GM12864 (cell line): ENCODE measurements around the gene TNFAIP1.

Source experiments
- DNase-seq: peaks from one replicate; pipeline ENCODE4 v3.0.0-alpha.2; 2011; ENCODE audit warnings: low read depth
- H3K4me3 ChIP-seq: 2 replicates; pipeline ENCODE4 v1.5.1; 2011; ENCODE audit warnings: mild to moderate bottlenecking, low read depth, low read length, control low read depth
- TF ChIP-seq, protein P1 (sequence below): IDR thresholded peaks from 2 replicates; pipeline ENCODE4 v1.5.1; 2011; ENCODE audit warnings: low read depth, mild to moderate bottlenecking, moderate library complexity, low read length, control low read depth, inconsistent platforms; ENCODE audit errors: missing control alignments

The TNFAIP1 gene

DNA sequence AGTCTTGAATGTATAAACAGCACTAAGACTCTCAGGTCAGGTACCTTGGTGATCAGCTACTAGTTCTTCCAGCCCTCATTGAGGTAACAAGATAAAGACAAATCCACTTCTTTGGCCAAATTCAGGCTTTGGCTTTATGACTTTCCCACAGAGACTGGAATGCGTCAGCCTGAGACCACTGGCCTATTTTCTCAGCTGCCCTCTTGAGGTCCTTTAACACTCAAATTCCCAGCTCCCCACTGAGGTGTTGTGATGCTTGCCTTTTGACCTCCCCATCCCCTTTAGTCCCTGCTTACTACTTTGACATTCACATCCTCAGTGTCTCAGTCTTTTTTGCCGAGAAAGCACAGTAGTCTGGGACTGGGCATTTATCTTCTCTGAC lies 10.6 kb downstream of the TNFAIP1 start:
- no peak overlapping the region for H3K4me3 ChIP-seq
- TF ChIP-seq, protein P1, sequence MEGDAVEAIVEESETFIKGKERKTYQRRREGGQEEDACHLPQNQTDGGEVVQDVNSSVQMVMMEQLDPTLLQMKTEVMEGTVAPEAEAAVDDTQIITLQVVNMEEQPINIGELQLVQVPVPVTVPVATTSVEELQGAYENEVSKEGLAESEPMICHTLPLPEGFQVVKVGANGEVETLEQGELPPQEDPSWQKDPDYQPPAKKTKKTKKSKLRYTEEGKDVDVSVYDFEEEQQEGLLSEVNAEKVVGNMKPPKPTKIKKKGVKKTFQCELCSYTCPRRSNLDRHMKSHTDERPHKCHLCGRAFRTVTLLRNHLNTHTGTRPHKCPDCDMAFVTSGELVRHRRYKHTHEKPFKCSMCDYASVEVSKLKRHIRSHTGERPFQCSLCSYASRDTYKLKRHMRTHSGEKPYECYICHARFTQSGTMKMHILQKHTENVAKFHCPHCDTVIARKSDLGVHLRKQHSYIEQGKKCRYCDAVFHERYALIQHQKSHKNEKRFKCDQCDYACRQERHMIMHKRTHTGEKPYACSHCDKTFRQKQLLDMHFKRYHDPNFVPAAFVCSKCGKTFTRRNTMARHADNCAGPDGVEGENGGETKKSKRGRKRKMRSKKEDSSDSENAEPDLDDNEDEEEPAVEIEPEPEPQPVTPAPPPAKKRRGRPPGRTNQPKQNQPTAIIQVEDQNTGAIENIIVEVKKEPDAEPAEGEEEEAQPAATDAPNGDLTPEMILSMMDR: no peak

DNA sequence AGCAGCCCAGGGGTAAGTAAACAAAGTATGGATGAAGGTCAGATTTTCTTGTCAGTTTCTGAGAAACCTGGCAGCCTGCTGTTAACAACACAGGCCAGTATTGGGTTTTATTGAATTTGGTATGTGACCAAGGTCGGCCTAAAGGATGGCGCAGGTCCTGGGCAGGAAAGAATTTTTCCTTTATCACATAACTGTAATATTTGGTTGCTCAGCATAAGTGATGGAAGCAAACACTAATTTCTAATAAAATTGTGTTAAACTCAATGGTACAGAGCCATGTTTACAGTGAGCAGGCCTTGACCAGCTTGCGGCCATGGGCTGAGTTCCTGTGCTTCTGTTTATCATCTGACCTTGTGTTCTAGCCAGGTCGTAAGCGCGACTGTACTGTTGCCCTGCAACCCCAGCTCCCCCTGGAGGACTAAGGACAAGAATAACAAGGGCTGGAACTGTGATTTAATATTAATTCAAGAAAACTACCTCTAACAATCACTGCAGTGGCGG lies 11.2 kb downstream of the TNFAIP1 start:
- TF ChIP-seq, protein P1: no peak
- H3K4me3 ChIP-seq: no peak overlapping the region
- no peak for DNase-seq

More for the DNA sequence above, 10.6 kb downstream of the TNFAIP1 start:
- no peak for DNase-seq

DNA sequence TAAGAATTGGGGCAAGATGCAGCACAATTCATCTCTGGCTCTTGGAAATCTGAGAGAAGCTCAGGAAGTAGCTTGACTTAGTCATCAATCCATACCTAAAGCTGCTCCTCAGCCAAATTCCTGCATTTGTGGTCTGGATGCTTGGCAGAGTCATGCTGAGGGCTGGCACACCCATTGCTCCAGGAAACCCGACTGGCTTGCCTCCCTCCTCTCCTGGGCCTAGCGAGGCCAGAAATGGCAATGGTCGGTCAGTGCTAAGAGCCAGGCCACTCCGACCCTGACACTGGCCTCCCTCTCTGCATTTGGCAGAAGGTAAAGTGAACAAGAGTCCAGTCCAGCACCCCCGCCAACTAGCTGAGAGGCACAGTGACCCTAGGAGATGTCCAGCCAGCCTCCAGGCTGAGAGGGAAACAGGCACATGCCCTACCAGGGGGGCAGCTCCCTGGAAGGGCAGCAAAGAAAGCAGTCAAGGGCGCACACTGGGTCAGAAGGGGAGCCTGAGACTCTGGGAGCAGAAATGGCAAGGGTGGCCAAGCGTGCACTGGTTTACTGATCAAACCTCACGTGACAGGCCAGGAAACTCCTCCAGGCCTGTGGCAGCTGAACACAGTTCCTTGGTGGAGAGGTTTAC lies 11.8 kb downstream of the TNFAIP1 start:
- TF ChIP-seq, protein P1: no peak
- no peak for DNase-seq
- no peak overlapping the region for H3K4me3 ChIP-seq

GRCh38 chr17:28348979-28349378 lies 13.4 kb downstream of the TNFAIP1 start:
- TF ChIP-seq, protein P1: no peak
- no peak for DNase-seq
- H3K4me3 ChIP-seq: no peak overlapping the region

GRCh38 chr17:28350271-28350670 lies 14.7 kb downstream of the TNFAIP1 start:
- TF ChIP-seq, protein P1: no peak
- H3K4me3 ChIP-seq: no peak overlapping the region
- DNase-seq: no peak

DNA sequence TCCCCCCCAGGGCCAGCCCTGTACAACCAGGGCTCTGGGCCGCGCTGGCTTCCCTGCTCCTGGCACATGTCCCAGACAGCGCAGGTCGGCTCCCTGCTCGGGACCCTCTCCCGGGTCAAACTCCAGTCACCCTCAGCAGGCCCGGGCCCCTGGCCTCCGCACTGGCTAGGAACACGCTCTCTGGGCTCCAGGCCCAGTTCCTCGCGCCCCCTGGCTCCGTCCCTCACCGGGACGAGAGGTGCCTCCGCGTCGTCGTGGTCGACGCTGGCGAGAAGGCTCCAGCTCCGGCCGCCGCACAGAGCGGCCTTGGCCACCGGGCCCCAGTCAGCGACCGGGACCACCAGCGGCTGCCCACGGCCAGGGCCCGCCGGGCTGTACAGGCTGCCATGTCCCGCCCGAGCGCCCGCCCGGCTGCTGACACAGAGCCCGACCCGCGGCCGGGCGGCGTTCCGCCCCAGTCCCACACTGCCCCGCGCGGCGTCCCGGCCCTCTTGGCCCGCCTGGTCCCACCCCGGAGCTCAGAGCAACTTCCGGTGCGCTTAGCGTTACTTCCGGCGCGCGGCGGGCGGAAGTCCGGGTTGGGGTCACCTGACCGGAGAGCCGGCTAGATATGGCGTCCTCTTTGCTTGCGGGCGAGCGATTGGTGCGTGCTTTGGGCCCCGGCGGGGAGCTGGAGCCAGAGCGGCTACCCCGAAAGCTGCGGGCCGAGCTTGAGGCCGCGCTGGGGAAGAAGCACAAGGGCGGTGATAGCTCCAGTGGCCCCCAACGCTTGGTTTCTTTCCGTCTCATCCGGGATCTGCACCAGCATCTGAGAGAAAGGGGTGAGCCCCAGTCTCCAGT lies 21.7 kb downstream of the TNFAIP1 start, which contains the start of gene POLDIP2:
TSS of gene POLDIP2 (minus strand) at position 467 of the 840 bp plus-strand sequence. CDS start at position 388, 79 bp downstream.
- TF ChIP-seq, protein P1: no peak
- H3K4me3 ChIP-seq: peak within 1 kb of the TSS; percentile 95
- DNase-seq: peak; percentile 76
